GM19395 (cell line): ENCODE measurements around the gene PLEKHH3.
"Not testable (repeated sequence)": the region's sequence is repeated elsewhere in the genome, so short reads cannot be mapped to it uniquely, and the experiment has no call there.

Experiments used
- ATAC-seq: cut with Tn5 transposase; IDR thresholded peaks from one replicate; pipeline ENCODE4 v1.9.1; 2021; ENCODE audit warnings: mild to moderate bottlenecking, moderate library complexity; ENCODE audit not compliant: unreplicated experiment

PLEKHH3 gene

DNA sequence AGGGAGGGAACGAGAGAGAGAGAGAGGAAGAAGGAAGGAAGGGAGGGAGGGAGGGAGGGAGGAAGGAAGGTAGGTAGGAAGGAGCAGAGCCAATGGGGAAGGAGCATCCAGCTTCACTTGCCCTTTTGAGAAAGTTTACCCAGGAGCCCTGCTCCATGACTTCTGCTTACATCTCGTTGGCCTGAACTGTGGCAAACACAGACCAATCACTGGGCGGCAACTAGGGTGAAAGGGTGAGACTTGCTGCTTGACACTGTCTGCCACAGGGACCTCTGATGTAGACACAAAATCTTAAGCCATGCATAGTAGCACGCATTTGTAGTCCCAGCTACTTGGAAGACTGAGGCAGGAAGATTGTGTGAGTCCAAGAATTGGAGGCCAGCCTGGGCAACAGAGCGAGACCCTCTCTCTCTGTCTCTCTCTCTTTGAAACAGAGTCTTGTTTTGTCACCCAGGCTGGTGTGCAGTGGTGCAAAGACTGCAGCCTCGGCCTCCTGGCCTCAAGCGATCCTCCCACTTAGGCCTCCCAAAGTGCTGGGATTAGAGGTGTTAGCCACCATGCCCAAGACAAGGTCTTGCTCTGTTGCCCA is 37.2 kb downstream of the PLEKHH3 start:
- ATAC-seq = no peak

DNA sequence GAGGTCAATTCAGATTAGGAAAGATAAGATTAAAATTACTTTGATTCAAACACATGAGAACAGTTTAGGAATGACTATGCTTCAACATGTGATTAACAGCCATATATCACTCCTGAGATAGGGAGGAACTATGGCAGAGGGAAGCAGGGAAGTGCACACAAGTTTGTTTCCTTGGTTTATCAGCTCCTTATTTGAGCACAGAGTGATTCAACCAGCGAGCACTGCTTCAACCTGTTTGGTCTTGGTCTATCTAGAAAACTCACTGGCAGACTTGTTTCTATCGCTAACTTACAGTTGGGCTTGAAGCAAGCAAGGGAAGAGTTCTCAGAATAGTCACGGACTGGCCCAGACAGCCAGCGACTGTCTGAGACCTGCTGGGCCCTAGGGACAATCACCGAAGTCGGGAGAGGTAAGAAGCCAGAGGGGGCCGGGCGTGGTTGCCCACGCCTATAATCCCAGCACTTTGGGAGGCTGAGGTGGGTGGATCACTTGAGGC is 43.8 kb downstream of the PLEKHH3 start:
- no peak for ATAC-seq

DNA sequence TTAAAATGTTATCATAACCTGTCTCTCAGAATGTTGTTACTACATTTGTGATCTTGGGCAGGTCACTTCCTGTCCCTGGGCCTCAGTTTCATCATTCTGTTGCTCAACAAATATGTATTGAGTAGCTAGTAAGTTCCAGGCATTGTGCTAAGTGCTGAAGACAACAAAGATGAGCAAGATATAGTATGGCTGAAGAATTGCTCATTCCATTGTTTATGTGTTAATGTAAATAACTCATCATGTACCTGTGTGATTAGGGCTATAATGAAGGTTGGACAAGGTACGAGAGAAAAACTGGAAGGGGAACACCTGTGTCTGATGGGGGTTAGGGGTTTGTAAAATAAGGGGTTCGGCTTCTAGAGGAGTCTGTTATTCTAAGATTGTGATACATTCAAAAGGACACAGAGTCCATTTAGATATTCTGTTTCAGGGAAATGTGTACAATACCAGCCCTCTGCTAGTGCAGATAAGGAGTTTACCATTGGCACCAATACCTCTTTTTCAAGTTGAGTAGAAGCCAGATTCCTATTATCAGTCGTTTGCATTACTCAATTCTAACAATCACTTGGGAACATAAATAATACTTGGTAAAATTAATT is 47.3 kb downstream of the PLEKHH3 start:
- no peak for ATAC-seq

DNA sequence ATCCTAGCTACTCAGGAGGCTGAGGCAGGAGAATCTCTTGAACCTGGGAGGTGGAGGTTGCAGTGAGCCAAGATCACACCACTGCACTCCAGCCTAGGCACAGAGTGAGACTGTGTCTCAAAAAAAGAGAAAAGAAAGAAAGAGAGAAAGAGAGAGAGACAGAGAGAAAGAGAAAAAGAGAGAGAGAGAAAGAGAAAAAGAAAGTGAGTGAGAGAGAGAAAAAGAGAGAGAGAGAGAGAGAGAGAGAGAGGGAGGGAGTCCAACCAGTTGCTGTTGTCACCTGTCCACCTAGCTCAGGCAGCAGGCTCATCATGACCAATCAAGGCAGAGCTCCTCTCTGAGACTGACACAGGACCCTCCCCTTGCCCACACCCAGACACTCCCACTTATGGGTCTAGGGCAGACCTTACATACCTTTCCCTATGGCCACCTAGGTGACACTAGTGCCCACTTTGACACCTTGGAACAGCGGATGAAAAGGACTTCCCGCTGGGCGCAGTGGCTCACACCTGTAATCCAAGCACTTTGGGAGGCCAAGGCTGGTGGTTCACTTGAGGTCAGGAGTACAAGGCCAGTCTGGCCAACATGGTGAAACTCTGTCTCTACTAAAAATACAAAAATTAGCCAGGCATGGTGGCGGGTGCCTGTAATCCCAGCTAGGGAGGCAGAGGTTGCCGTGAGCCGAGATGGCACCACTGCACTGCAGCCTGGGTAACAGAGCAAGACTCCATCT is 49.6 kb downstream of the PLEKHH3 start:
- ATAC-seq = not testable (repeated sequence)

DNA sequence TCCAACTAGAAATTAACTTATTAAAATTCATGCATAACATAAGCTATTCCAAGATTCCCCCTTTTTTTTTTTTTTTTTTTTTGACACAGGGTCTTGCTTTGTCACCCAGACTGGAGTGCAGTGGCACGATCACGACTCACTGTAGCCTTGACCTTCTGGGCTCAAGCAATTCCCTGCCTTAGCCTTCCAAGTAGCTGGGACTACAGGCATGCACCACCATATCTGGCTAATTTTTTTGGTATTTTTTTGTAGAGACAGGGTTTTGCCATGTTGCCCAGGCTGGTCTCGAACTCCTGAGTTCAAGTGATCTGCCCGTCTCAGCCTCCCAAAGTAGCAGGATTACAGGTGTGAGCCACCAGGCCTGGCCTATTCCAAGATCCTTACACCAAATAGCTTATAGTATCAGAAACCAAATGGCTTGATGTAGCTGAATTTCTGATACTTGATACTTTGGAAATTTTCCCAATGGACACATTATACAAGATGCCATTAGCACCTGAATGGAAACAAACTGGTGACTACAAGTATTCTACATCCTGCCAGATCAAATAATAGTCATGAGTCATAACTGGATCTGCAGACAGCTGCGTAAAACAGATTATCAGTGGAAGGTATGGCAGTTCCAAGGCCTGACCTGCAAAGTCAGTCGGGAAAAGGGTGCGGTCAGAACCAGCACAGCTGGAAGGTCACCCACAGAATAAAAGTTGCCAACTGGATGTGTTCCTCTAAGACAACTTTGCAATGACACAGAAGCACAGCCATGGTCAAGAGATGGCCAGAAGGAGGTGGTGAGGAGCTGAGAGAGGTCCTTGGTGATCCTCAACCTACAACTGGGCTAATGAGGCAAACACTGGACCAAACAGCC is 52.8 kb downstream of the PLEKHH3 start:
- ATAC-seq = no peak

DNA sequence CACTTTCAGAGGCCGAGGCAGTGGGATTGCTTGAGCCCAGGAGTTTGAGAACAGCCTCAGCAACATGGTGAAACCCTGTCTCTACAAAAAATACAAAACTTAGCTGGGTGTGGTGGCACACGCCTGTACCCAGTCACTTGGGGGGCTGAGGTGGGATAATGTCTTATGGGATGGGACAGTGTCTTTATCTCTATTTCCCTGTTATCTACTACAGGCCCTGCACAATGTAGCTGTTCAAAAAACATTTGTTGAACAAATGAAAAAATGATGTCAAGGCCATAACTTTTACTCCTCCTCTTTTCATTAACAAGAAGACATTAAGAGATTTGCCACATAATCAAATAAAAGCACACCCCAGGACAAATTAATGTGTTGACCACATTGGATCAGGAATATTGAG is 53.5 kb downstream of the PLEKHH3 start:
- ATAC-seq = no peak

DNA sequence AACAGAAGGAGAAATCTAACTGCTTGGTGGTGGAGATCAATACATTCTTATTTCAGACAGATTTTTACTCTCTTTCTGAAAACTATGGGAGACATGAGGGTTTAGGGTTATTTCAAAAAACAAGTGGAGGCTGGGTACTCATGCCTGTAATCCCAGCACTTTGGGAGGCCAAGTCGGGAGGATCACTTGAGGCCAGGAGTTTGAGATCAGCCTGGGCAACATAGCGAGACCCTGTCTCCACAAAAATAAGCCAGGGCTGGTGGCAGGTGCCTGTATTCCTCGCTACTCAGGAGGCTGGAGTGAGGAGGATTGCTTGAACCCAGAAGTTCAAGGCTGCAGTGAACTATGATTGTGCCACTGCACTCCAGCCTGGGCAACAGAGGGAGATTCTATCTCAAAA is 54.8 kb downstream of the PLEKHH3 start:
- not testable (repeated sequence) for ATAC-seq

DNA sequence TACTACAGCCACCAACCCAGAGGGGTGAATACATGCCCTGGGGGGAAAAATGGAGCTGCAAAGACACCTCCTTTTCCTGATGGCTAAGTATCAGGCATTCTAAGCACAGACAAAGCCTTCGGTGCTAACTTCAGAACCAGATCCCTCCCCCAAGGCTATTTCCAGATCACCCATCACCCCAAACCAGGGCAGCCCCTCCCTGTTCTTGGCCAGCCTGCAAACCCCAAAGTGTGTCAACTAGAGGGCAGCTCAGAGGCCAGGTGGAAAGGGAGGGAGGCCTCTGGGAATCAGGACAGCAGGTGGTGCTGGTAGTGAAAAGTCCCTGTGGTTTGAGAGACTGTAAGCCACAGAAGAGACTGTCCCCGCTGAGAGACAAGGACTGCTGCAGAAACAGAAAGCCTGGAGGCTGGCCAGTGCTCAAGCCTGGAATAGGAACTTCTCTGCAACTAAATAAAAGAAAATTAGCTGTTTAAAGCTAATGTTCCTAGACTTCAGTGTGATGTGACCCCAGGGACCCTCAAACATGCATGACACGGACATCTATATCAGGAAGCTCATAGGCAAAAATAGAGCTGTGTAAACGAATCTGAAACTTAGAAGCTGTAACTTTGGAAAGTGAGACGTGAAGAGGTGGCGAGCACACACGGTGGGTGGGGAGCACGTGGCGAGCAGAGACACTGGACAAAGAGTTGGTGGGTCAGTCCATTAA is 58.2 kb downstream of the PLEKHH3 start:
- peak; percentile 73 for ATAC-seq

DNA sequence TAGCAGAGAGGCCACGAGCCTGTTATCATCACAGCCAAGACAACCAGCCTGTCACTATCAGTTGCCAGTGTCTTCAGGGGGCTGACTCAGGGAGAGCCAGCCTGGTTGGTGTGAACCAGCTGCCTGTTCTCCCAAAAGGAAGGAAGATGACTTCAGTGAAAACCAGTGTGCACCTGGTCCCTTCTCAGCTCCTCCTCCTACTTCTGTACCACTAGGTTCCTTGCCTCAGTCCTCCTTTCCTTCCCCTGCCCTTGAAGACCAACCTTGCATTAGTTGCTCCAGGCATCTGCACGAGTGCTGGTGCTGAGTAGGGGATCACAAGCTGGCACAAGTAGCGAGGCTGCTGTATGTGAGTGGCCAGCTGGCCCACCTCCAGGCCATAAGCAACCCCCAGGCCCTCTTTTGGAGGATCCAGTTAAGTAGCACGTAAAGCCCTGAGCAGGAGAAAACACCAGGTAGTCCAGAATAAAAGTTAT is 58.8 kb downstream of the PLEKHH3 start:
- peak; percentile 12 for ATAC-seq
